Vagina (tissue), 2 donors: ENCODE data around the gene MELTF.

Source experiments
- CTCF ChIP-seq, 3 experiments: fragments of 450-650 bp in 2 of 3; fragments of 200-600 bp in 1 of 3; sonication (generic) in 1 of 3; IDR thresholded peaks; one replicate each; pipeline ENCODE4 v1.5.1; 2017 to 2019; ENCODE audit warnings: antibody characterized with exemption in 3 of 3, mild to moderate bottlenecking in 2 of 3, moderate library complexity in 2 of 3
- POLR2A ChIP-seq, 2 donors: fragments of 450-650 bp; IDR thresholded peaks; one replicate each; pipeline ENCODE4 v1.6.1; 2017; ENCODE audit warnings: antibody characterized with exemption in 2 of 2, mild to moderate bottlenecking in 2 of 2, moderate library complexity in 2 of 2

GRCh38 chr3:196990601-196991007 lies 39.0 kb downstream of the MELTF start:
- TF ChIP-seq CTCF (IDR thresholded peaks at IDR 0.05), result no peak
- TF ChIP-seq POLR2A (IDR thresholded peaks at IDR 0.05), result no peak
